HG03175 (cell line): ENCODE results near the gene RERE.

Source experiments
- ATAC-seq: cut with Tn5 transposase; IDR thresholded peaks from one replicate; pipeline ENCODE4 v1.9.1; 2021; ENCODE audit warnings: mild to moderate bottlenecking, moderate library complexity; ENCODE audit not compliant: unreplicated experiment

Gene RERE

GRCh38 chr1:8817412-8818324, at the start of gene RERE:
Gene RERE (minus strand): TSS chr1:8817640.
- peak; percentile 94 for ATAC-seq

DNA sequence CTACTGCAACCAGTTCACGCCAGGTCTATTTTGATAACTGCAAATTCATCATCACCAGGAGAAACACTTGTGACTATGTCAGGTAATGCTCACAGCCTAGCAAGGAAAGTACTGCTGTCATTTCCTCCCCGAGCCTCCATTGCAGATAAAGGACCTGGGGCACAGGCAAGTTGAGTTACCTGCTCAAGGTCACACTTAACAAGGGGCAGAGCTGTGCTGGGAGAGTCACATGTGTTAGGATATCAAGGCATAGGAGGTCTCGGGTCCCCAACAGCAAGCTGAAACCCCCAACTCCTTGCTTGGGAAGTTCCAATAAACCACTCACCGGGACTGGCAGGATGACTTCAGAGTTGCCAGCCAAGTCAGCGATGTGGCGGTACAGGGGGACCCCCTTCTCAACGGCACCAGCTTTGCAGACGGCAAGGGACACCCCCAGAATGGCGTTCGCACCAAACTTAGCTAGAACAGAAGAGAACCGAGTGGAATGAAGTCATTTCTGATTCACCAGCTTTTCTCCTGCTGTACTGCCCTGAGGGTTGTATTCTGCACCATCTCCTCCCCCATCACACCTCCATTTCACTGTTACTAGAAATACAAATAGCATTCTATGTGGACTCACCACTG, 49.5 kb upstream of the RERE start:
- ATAC-seq: no peak

DNA sequence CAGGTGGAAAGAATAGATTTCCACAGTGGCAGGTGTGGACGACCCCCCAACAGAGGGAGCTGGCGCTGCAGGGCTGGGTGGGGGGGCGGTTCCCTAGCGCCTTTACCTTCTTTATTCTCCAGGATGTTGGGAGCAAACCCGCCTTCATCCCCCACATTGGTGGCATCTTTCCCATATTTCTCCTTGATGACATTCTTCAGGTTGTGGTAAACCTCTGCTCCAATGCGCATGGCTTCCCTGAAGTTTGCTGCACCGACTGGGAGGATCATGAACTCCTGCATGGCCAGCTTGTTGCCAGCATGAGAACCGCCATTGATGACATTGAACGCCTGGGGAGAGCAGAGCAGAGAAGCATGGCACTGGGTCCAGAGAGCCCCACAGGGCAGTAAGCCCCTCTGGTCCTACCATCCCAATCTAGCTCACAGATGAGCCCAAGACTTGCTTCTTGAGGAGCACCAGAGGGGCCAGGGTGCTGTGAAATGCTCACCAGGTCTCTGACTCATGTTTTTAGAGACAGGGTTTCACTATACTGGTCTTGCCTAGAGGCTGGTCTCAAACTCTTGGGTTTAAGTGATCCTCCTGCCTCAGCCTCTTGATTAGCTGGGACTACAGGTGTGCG, 48.8 kb upstream of the RERE start:
- no peak for ATAC-seq

- no peak for ATAC-seq
These were observed 47.4 kb upstream of the RERE start for GRCh38 chr1:8864713-8865344.

DNA sequence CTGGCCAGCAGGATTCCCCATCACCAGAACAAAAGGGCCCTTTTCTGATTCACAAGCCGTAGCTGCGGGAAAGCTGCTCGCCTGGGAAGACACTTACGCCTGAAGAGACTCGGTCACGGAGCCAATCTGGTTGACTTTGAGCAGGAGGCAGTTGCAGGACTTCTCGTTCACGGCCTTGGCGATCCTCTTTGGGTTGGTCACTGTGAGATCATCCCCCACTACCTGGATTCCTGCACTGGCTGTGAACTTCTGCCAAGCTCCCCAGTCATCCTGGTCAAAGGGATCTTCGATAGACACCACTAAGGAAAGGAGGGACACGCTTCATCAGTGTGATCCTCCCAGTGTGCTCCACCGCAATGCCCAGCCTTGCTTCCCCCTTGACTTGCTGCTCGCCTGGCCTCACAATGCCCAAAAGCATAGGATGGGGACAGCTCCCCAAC, 46.4 kb upstream of the RERE start:
- ATAC-seq: no peak

GRCh38 chr1:8863138-8863537, 45.7 kb upstream of the RERE start:
- no peak for ATAC-seq

- ATAC-seq: no peak
These were observed 45.1 kb upstream of the RERE start for GRCh38 chr1:8862528-8862927.

DNA sequence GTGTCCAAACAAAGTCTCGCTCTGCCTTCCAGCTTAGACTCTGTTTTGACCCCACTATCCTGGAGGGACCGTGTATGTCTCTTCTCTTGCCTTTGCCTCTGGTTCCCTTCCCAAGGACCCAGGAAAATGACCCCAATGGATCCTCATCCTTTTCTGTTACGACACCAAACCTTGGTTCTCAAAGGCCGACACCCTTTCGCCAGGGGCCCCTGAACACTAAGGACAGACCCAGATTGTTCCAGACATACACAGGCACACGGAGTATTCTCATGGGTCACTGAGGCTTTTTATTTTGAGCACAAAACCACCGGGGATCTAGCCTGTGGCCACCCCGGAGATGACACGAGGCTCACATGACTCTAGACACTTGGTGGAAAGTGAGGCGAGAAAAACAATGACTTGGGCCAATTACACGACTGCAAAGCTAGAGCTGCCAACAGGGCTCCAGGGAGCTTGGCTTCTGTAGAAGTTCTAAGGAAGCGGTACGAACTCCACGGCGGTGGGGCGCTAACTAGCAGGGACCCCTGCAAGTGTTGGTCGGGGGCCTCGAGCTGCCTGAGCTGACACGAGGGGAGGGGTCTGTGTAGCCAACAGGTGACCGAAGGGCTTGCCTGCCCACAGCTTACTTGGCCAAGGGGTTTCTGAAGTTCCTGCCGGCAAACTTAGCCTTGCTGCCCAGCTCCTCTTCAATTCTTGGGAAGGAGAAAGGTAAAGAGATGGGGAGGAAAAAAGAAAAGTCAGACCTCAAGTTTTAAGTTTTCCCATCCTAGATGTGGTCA, 43.5 kb upstream of the RERE start:
- ATAC-seq: no peak

GRCh38 chr1:8858888-8859706, 41.7 kb upstream of the RERE start:
- ATAC-seq: no peak

DNA sequence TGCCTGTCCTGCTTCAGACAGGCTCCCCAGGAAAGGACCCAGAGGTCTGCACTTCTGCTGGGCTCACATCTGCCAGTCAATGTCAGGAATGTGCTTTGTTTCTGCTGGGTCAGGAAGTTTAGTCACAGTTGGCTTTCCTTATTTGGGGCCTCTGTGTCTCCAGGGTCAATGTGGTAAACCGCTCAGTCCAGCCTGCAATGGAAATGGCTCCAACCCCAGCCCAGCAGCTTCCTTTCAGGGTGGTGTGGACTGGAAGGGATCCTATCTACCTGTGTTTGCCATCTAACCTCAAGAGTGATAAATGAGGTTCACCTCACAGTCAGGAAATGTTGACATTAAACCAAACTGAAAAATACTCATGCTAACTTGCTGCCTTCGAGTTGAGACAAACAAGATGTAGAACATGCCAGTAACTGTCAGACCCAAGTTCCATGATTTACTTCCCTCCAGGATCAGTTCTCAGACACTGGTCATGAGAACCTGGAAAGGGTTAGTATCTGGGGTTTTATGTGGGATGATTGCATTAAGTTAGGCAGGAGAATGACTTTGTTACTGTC, 40.8 kb upstream of the RERE start:
- no peak for ATAC-seq

DNA sequence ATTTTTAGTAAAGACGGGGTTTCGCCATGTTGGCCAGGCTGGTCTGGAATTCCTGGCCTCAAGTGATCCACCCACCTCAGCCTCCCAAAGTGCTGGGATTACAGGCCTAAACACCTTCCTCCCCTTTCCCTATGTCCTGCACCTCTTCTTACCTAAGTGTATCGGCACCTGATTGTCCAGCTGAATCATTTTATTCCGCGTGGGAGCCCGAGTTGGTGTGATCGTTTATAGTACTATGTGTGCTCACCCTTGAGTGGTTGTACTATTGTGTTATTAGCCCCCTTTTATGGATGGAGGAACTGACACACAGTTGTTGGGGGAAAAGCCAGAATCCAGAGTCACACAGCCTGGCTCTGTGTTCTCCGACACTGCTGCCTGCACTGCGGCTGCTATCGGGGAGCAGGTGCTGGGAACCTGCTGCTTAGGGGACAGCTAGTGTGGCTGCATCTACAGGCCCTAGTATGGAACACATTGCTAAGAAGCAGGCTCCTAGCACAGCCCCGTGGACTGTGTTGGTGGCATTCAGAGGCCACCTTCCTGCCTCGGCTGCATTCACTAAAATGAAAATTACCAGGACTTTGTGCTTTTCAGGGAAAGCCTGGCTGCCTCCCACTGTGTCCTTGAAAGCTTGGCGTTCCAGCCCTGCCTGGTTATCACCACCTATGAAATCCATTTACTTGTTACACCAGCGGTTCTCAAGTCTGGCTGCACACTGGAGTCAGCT, 39.4 kb upstream of the RERE start:
- ATAC-seq: no peak

- no peak for ATAC-seq
These were observed 36.8 kb upstream of the RERE start for GRCh38 chr1:8854240-8854639.

DNA sequence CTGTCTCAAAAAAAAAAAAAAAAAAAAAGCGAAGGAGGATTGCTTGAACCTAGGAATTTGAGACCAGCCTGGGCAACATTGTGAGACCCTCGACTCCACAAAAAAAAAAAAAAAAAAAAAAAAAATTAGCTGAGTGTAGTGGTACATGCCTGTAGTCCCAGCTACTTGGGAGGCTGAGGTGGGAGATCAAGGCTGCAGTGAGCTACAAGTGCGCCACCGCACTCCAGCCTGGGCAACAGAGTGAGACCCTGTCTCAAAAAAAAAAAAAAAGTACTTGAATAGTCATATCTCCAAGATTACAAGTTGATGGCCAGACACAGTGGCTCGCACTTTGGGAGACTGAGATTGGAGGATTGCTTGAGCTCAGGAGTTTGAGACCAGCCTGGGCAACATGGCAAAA, 33.6 kb upstream of the RERE start:
- ATAC-seq: no peak

GRCh38 chr1:8848663-8849386, 31.4 kb upstream of the RERE start:
- ATAC-seq: peak; percentile 60

DNA sequence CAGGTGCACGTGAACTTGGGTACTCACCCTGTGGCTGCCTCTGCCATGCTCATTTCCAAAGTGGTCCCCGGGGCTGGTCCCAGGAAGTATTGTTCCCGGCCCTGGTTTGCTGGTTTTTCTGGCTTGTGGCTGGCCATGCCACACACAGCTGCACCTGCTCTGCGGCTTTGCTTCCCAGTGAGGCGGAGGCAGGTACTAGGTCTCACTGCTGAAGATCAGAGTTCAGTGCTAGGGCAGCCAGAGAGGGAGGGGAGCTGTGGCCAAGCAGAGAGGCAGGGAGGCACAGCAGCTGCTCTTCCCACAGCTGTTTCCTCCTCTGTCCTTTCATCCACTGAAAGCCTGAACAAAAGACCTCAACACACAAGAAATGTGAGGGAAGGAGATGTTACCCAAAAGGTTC, 30.6 kb upstream of the RERE start:
- no peak for ATAC-seq

DNA sequence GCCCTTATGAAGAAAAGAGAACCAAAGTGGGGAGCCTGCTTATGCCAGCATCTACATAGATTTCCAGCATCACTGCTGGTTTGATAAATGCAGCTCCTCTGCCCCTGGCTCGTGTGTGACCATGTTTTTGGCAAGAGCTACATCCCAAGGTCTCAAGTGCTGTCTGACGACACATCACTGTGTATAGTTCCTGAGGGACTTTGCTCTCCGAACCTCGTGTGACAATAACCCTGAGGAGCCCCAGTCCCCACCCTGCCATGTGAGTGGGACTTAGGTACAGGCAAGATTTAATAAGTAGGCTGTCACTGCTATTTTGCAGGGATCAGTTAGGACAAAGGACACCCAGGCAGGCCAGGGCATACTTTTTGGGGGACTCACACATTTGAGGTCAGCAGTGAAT, 28.8 kb upstream of the RERE start:
- ATAC-seq: no peak

DNA sequence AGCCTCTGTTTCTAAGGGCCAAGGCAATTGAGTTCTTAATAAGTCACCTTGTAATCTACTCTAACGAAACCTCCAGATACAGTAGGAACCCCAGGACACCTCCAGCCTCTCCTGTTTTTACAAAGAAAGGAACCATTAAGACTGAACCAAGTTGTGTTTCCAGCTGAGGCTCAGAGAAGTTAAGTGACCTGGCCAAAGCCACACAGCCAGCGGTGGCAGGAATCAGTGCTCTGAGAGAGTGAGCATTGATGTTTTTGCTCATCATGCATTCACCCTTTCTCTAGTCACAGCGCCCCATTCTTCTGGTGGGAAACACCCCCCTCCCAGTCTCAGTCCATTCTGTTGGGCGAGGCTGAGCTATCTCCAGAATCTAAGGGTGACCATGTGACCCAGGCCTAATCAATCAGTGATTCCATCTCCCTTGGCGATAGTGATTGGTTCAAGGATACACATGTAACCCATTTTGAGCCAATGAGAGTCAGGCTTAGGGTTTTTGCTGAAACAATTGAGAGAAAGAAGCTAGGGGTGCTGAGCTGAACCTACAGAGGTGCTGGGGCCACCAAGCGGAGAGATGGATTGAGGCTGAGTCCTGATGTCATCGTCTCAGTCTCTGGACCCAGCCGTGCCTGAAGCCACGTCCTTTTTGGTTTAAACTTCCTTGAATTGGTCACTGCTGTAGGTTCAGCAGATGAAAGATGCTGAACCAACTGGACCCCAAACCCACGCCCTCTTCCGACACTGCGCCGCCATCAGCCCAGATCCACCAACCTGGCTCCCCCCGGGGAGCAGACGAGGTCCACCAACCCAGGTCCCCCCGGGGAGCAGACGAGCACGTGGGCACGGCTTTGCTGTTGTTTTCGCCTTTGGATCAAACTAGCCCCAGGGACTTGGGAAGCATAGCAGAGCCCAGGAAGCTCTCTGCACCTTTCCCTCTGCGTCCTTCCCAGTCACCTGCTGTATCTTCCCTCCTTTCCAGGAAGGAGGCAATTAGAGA, 28.0 kb upstream of the RERE start:
- no peak for ATAC-seq
